ENCODE data around the gene CEBPZ. TPM values are rescaled to one million over a fixed set of nuclear protein-coding genes. Genes with fewer than 3 reads are reported as not detected.

Gene CEBPZ
- total RNA-seq, 1 experiment from 2014 or later, result 47.8 TPM

DNA sequence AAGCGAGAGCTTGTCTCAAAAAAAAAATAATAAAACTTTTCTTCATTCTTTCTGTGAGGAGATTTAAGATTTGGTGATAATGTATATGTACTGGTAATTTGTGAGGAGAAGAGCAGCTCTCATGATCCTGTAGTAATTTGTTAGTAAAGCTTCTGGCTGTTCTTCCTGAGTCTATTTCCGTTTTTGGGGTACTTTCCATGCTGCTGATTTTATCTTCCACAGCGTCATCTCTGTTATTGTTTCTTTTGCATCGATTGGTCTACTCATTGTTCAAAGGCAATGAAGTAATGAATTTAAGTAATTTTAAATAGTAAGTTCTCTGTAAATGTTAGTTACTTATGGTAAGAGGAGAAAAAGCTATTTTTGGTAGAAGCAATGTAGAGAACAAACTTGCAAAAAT lies 12.0 kb upstream of the CEBPZ start:
- Histone ChIP-seq H4K20me1 (ENCODE audit: insufficient read depth) (no peaks in the 10 kb centered on the region; the same call in none of the 2 replicates), H3K9ac (ENCODE audit: low read length) (no peak overlapping the region), H3K79me2 (ENCODE audit: insufficient read depth, low read length) (no peaks in the 10 kb centered on the region), H3K27me3 (ENCODE audit: insufficient read depth, low read length) (no peaks in the 10 kb centered on the region), H3K9me3 (ENCODE audit: control insufficient read depth in 1 of 2, insufficient read depth in 1 of 2, low read depth in 1 of 2, low read length in 2 of 2) (no peaks in the 10 kb centered on the region), H3K27ac (ENCODE audit: low read depth, low read length) (no peak overlapping the region), H3K4me3 (replicated peaks in 1 of 2; ENCODE audit: low read depth in 1 of 2, low read length in 2 of 2) (no peak overlapping the region), H3K4me2 (ENCODE audit: low read length) (no peak overlapping the region), H3K9me2 (ENCODE audit: insufficient read depth) (no peaks in the 10 kb centered on the region), H2AFZ (ENCODE audit: low read depth, low read length, poor library complexity, severe bottlenecking) (no peak overlapping the region), H3K36me3 (ENCODE audit: control insufficient read depth in 1 of 2, insufficient read depth in 2 of 2, low read length in 2 of 2) (peaks cover 52 to 57% of the 10 kb centered on the region in 2 experiments), H3K4me1 (ENCODE audit: control insufficient read depth in 1 of 2, insufficient read depth in 2 of 2, low read length in 2 of 2) (peaks cover 0 to 4% of the 10 kb centered on the region in 2 experiments; a peak in 1 of 4 replicates)
- ChIA-PET POLR2A (no interaction called here), CTCF (no interaction called here), RAD21 (ENCODE audit: low non-redundant PET in 1 of 2, low total read pairs in 2 of 2, uncharacterized antibody in 2 of 2, unreplicated experiment in 2 of 2) (no interaction called here)
- BruUV-seq (replicated peaks), result no TSS peak
- TF ChIP-seq FOSL1 (IDR thresholded peaks at IDR 0.05; ENCODE audit: low read depth) (no peak), ZNF274 (IDR thresholded peaks at IDR 0.05; ENCODE audit: low read depth, low read length) (no peak), SIN3A (IDR thresholded peaks at IDR 0.05; ENCODE audit: low read depth) (no peak), SRF (IDR thresholded peaks at IDR 0.05; ENCODE audit: low read depth) (no peak), YY1 (IDR thresholded peaks at IDR 0.05; ENCODE audit: extremely low read depth, insufficient replicate concordance, low read depth, low read length) (no peak), SP1 (IDR thresholded peaks at IDR 0.05; ENCODE audit: low read depth) (no peak), EZH2 (IDR thresholded peaks at IDR 0.05) (no peak), EGR1 (IDR thresholded peaks at IDR 0.05; ENCODE audit: low read depth) (no peak), EZH2phosphoT487 (IDR thresholded peaks at IDR 0.05; ENCODE audit: borderline replicate concordance) (no peak), REST (IDR thresholded peaks at IDR 0.05; ENCODE audit: low read depth) (no peak), POLR2AphosphoS5 (IDR thresholded peaks at IDR 0.05; ENCODE audit: low read depth, low read length) (no peak), CBX3 (IDR thresholded peaks at IDR 0.05; ENCODE audit: low read depth) (no peak), TCF7L2 (IDR thresholded peaks at IDR 0.05; ENCODE audit: borderline replicate concordance, extremely low read depth, insufficient read depth, insufficient read length) (no peak), CEBPB (IDR thresholded peaks at IDR 0.05; ENCODE audit: low read depth) (no peak)
- TF ChIP-seq, protein P1, sequence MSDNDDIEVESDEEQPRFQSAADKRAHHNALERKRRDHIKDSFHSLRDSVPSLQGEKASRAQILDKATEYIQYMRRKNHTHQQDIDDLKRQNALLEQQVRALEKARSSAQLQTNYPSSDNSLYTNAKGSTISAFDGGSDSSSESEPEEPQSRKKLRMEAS (IDR thresholded peaks at IDR 0.05), result no peak
- TF ChIP-seq, protein P2, sequence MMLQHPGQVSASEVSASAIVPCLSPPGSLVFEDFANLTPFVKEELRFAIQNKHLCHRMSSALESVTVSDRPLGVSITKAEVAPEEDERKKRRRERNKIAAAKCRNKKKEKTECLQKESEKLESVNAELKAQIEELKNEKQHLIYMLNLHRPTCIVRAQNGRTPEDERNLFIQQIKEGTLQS (IDR thresholded peaks at IDR 0.05), result no peak
- intact Hi-C loops (cut with micrococcal nuclease), result no loop called here
- no peak for ATAC-seq
- no peak for DNase-seq (ENCODE audit: low read depth, low spot score)
